Caco-2 (cell line): ENCODE measurements around the gene FOXB2. TPM values are rescaled to one million over a fixed set of nuclear protein-coding genes. Genes with fewer than 3 reads are reported as not detected.
"Not testable (repeated sequence)": the region's sequence is repeated elsewhere in the genome, so short reads cannot be mapped to it uniquely, and the experiment has no call there.

ENCODE experiments used
- Bru-seq: library from RNA; stranded (reverse); fragments of 400-500 nt; gene quantifications from one replicate; lab custom pipeline; 2021; lab: Mats Ljungman, UMichigan
- BruChase-seq, 2 experiments: library from RNA; stranded (reverse); fragments of 400-500 nt; gene quantifications; one replicate each; lab custom pipeline; 2021; lab: Mats Ljungman, UMichigan
- BruUV-seq: library from RNA; stranded (reverse); fragments of 400-500 nt; replicated peaks from 2 replicates; lab custom pipeline; 2021; lab: Mats Ljungman, UMichigan
- CTCF ChIA-PET: fragments of 300-600 bp; sonication (Branson Sonifier 250); formaldehyde crosslinking; loops from one replicate; lab custom pipeline; 2022; ENCODE audit warnings: antibody characterized with exemption; lab: Charles Lee
- POLR2A ChIA-PET: fragments of 300-600 bp; sonication (Branson Sonifier 250); formaldehyde crosslinking; loops from one replicate; lab custom pipeline; 2022; ENCODE audit warnings: antibody characterized with exemption; lab: Charles Lee
- DNase-seq, 2 experiments: peaks; one replicate each; pipeline versions ENCODE4 v3.0.0 to v3.0.0-alpha.2; 2020 to 2022
- H3K27me3 ChIP-seq: replicated peaks from 2 replicates; pipeline ENCODE4 v1.6.0; 2011; ENCODE audit warnings: low read length; ENCODE audit not compliant: control insufficient read depth, insufficient read depth
- H3K36me3 ChIP-seq: 2 replicates; pipeline ENCODE4 v1.5.1; 2011; ENCODE audit warnings: low read length; ENCODE audit not compliant: control insufficient read depth, insufficient read depth
- H3K4me1 ChIP-seq: fragments of 250-450 bp; sonication (Bioruptor Pico); 2 replicates; pipeline ENCODE4 v1.5.1; 2020; ENCODE audit warnings: mild to moderate bottlenecking
- H3K4me3 ChIP-seq: 2 replicates; pipeline ENCODE4 v1.5.1; 2011; ENCODE audit warnings: low read depth, mild to moderate bottlenecking, control low read depth, low read length
- H3K9me3 ChIP-seq: fragments of 250-450 bp; sonication (Bioruptor Pico); 2 replicates; pipeline ENCODE4 v1.5.1; 2020; ENCODE audit warnings: mild to moderate bottlenecking, moderate library complexity
- H3K27ac Mint-ChIP-seq: one replicate; pipeline ENCODE4 v1.8.0; 2022; ENCODE audit warnings: mixed read lengths; ENCODE audit not compliant: unreplicated experiment
- H3K27me3 Mint-ChIP-seq: one replicate; pipeline ENCODE4 v1.8.0; 2022; ENCODE audit warnings: mixed read lengths; ENCODE audit not compliant: insufficient read depth, unreplicated experiment
- H3K36me3 Mint-ChIP-seq: one replicate; pipeline ENCODE4 v1.8.0; 2022; ENCODE audit warnings: mild to moderate bottlenecking, mixed read lengths; ENCODE audit not compliant: insufficient read depth, unreplicated experiment
- H3K4me1 Mint-ChIP-seq: one replicate; pipeline ENCODE4 v1.8.0; 2022; ENCODE audit warnings: low read depth, mixed read lengths; ENCODE audit not compliant: unreplicated experiment
- H3K4me3 Mint-ChIP-seq: one replicate; pipeline ENCODE4 v1.8.0; 2022; ENCODE audit warnings: mild to moderate bottlenecking, moderate library complexity, mixed read lengths; ENCODE audit not compliant: unreplicated experiment
- H3K9me3 Mint-ChIP-seq: one replicate; pipeline ENCODE4 v1.8.0; 2022; ENCODE audit warnings: mixed read lengths; ENCODE audit not compliant: unreplicated experiment
- intact Hi-C: fragments of 100-400 bp; cut with micrococcal nuclease; formaldehyde crosslinking; loops from one replicate; pipeline ENCODE4 v1.10.0; 2022; ENCODE audit not compliant: unreplicated experiment
- long read RNA-seq: library from polyadenylated mRNA; stranded (forward); transcript quantifications from one replicate; pipeline ENCODE4 v2.0.0, GENCODE V29; 2022
- total RNA-seq: library from RNA; stranded (reverse); gene quantifications from 2 replicates; pipeline ENCODE4 v1.2.3, GENCODE V29; 2022
- TF ChIP-seq, protein P1 (sequence below), 2 experiments: fragments of 200-600 bp in 1 of 2; IDR thresholded peaks; 1 replicate in 1 of 2; 2 replicates in 1 of 2; pipeline versions ENCODE4 v1.5.1 to v1.8.0; 2011 to 2022; ENCODE audit warnings: antibody characterized with exemption in 1 of 2, control low read depth in 1 of 2, inconsistent platforms in 1 of 2, low read depth in 1 of 2, low read length in 1 of 2, mild to moderate bottlenecking in 1 of 2, moderate library complexity in 1 of 2; ENCODE audit not compliant: insufficient read depth in 1 of 2, severe bottlenecking in 1 of 2, unreplicated experiment in 1 of 2

The FOXB2 gene
- not detected in 2 replicates for total RNA-seq
- Bru-seq, nascent RNA, result not detected
- not detected for BruChase-seq, experiment 1, labeled RNA remaining after a 2-hour chase
- not detected for BruChase-seq, experiment 2, labeled RNA remaining after a 6-hour chase
- long read RNA-seq, result 0 reads

DNA sequence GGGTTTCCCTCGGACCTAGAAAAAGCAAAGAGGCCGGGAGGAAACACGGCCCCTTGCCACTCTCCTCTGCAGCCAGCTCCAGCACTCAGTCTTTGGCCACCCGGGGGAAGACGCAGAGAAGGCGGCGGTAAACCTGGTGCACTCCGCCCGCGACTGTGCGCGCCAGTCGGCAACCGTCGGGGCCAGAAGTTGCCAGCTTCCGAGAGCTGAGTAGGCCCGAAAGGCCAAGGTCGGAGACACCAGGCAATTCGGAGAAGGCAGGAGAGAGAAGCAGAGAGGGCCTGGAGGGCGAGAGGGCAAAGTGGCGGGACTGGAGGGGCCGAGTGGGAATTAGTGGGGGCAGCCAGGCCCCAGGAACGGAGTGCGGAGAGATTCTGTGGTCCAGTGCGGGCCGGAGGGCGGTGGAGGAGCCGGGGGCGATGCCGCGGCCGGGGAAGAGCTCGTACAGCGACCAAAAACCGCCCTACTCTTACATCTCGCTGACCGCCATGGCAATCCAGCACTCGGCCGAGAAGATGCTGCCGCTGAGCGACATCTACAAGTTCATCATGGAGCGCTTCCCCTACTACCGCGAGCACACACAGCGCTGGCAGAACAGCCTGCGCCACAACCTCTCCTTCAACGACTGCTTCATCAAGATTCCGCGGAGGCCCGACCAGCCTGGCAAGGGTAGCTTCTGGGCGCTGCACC lies at the start of gene FOXB2:
TSS of gene FOXB2 (plus strand) at position 420 of the 690 bp plus-strand sequence. CDS start at position 420, 0 bp downstream.
- H3K4me1 Mint-ChIP-seq, result no peaks in the 10 kb centered on the region
- peaks cover 9% of the 10 kb centered on the region for H3K27me3 Mint-ChIP-seq
- no peaks in the 10 kb centered on the region for H3K27me3 ChIP-seq
- ChIA-PET CTCF (no interaction called here), POLR2A (no interaction called here)
- peak within 1 kb of the TSS; percentile 75 for H3K4me3 Mint-ChIP-seq
- TF ChIP-seq, protein P1, sequence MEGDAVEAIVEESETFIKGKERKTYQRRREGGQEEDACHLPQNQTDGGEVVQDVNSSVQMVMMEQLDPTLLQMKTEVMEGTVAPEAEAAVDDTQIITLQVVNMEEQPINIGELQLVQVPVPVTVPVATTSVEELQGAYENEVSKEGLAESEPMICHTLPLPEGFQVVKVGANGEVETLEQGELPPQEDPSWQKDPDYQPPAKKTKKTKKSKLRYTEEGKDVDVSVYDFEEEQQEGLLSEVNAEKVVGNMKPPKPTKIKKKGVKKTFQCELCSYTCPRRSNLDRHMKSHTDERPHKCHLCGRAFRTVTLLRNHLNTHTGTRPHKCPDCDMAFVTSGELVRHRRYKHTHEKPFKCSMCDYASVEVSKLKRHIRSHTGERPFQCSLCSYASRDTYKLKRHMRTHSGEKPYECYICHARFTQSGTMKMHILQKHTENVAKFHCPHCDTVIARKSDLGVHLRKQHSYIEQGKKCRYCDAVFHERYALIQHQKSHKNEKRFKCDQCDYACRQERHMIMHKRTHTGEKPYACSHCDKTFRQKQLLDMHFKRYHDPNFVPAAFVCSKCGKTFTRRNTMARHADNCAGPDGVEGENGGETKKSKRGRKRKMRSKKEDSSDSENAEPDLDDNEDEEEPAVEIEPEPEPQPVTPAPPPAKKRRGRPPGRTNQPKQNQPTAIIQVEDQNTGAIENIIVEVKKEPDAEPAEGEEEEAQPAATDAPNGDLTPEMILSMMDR (IDR thresholded peaks at IDR 0.05; ENCODE audit: insufficient read depth in 1 of 2, low read depth in 1 of 2, low read length in 1 of 2, severe bottlenecking in 1 of 2, unreplicated experiment in 1 of 2), result no peak
- H3K27ac Mint-ChIP-seq, result no peak within 1 kb of the TSS
- H3K36me3 ChIP-seq, result no peaks in the 10 kb centered on the region
- no peaks in the 10 kb centered on the region for H3K36me3 Mint-ChIP-seq
- H3K4me1 ChIP-seq, result no peaks in the 10 kb centered on the region
- BruUV-seq, result no TSS peak
- H3K9me3 Mint-ChIP-seq, result no peaks in the 10 kb centered on the region
- peak within 1 kb of the TSS; percentile 29 for H3K4me3 ChIP-seq
- intact Hi-C loops, result no loop called here
- H3K9me3 ChIP-seq, result no peaks in the 10 kb centered on the region
- no peak for DNase-seq

DNA sequence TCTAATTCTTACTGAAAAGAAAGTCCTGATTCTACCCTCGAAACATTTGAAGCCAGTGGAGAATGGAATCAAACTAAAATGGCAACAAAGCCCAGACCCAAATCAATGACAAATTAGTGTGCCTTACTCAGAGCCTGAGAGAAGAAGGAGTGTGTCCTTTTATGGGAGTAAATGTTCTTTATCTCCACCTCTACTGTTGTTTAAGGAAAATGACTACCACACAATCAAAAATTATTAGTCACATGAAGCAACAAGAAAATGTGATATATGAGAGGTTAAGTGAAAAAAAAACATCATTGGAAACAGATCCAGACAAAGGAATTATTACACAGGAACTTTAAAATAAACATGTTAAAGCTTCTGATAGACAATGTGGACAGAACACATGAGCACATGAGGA lies 49.7 kb upstream of the FOXB2 start:
- no peaks in the 10 kb centered on the region for H3K27me3 ChIP-seq
- intact Hi-C loops, result no loop called here
- H3K36me3 ChIP-seq, result no peaks in the 10 kb centered on the region
- TF ChIP-seq, protein P1 (IDR thresholded peaks at IDR 0.05; ENCODE audit: insufficient read depth in 1 of 2, low read depth in 1 of 2, low read length in 1 of 2, severe bottlenecking in 1 of 2, unreplicated experiment in 1 of 2), result no peak
- ChIA-PET POLR2A (no interaction called here), CTCF (no interaction called here)
- Mint-ChIP-seq H3K27ac (no peak overlapping the region), H3K36me3 (no peaks in the 10 kb centered on the region), H3K9me3 (no peaks in the 10 kb centered on the region), H3K4me1 (no peaks in the 10 kb centered on the region), H3K27me3 (peaks cover 2% of the 10 kb centered on the region), H3K4me3 (no peak overlapping the region)
- DNase-seq, result no peak
- H3K4me1 ChIP-seq, result no peaks in the 10 kb centered on the region
- H3K4me3 ChIP-seq, result no peak overlapping the region
- no peaks in the 10 kb centered on the region for H3K9me3 ChIP-seq
- BruUV-seq, result no TSS peak

- BruUV-seq, DNase-seq, H3K4me3 ChIP-seq, H3K36me3 Mint-ChIP-seq, CTCF ChIA-PET, H3K4me1 ChIP-seq, POLR2A ChIA-PET, intact Hi-C loops, H3K9me3 ChIP-seq, H3K9me3 Mint-ChIP-seq, H3K4me3 Mint-ChIP-seq, H3K27me3 ChIP-seq, H3K36me3 ChIP-seq, H3K4me1 Mint-ChIP-seq, H3K27ac Mint-ChIP-seq, H3K27me3 Mint-ChIP-seq: not testable (repeated sequence)
Measured at GRCh38 chr9:76978831-76979230, 40.6 kb upstream of the FOXB2 start.
